Tibial nerve (tissue), 4 donors: Measurements from ENCODE around the gene CCM2L. TPM values are rescaled to one million over a fixed set of nuclear protein-coding genes. Genes with fewer than 3 reads are reported as not detected.
A peak's percentile ranks its signal among the peaks of the same experiment; 100 is the strongest.

Experiments
- DNase-seq, 2 donors: peaks; one replicate each; pipeline ENCODE4 v3.0.0-alpha.2; 2019; ENCODE audit warnings: low spot score in 2 of 2
- H3K27ac ChIP-seq, 4 donors: fragments of 200-600 bp; sonication (generic) in 3 of 4; one replicate each; pipeline ENCODE4 v1.5.1; 2017 to 2019; ENCODE audit warnings: mild to moderate bottlenecking in 1 of 4
- H3K27me3 ChIP-seq, 2 donors: fragments of 200-600 bp; sonication (generic) in 1 of 2; one replicate each; pipeline versions ENCODE4 v1.5.1 to v1.6.0; 2017 to 2019
- H3K36me3 ChIP-seq, 3 donors: fragments of 200-600 bp; sonication (generic); one replicate each; pipeline ENCODE4 v1.5.1; 2018 to 2019
- H3K4me1 ChIP-seq, 4 donors: fragments of 200-600 bp; sonication (generic) in 3 of 4; one replicate each; pipeline ENCODE4 v1.5.1; 2017 to 2019
- H3K4me3 ChIP-seq, 4 donors: fragments of 200-600 bp; sonication (generic) in 3 of 4; one replicate each; pipeline ENCODE4 v1.5.1; 2017 to 2019; ENCODE audit warnings: mild to moderate bottlenecking in 1 of 4, moderate library complexity in 1 of 4
- H3K9me3 ChIP-seq, 4 donors: fragments of 200-600 bp; sonication (generic) in 3 of 4; one replicate each; pipeline ENCODE4 v1.5.1; 2017 to 2019
- CTCF ChIP-seq, 5 experiments: fragments of 200-600 bp in 3 of 5; fragments of 450-650 bp in 2 of 5; sonication (generic) in 3 of 5; IDR thresholded peaks; one replicate each; pipeline ENCODE4 v1.5.1; 2016 to 2019; ENCODE audit warnings: antibody characterized with exemption in 5 of 5, mild to moderate bottlenecking in 3 of 5, moderate library complexity in 2 of 5
- EP300 ChIP-seq, 2 donors: sonication (generic); formaldehyde crosslinking; IDR thresholded peaks; one replicate each; pipeline ENCODE4 v1.6.1; 2017; ENCODE audit warnings: antibody characterized with exemption in 2 of 2, mild to moderate bottlenecking in 1 of 2
- POLR2A ChIP-seq, 2 donors: fragments of 450-650 bp; IDR thresholded peaks; one replicate each; pipeline ENCODE4 v1.6.1; 2017; ENCODE audit warnings: antibody characterized with exemption in 2 of 2, mild to moderate bottlenecking in 2 of 2, moderate library complexity in 2 of 2
- WGBS, 2 donors: methylation state at CpG; one replicate each; pipeline ENCODE4 v1.1.5; 2018; 5-methylcytosine and 5-hydroxymethylcytosine counted together
- total RNA-seq, 4 donors: library from RNA; depleted of rRNA; stranded (reverse); fragments of >200 nt; gene quantifications; one replicate each; pipeline ENCODE4 v1.1.0, GENCODE V29; 2016

The CCM2L gene
- total RNA-seq, 4 donors from 2014 or later, result 5.4 to 14.2 (median 13.6) TPM

- Histone ChIP-seq H3K36me3 (no peaks in the 10 kb centered on the region), H3K27me3 (peaks cover 3 to 44% of the 10 kb centered on the region in 2 donors), H3K4me3 (peak overlapping the region in 1 of 4 donors; percentile 35), H3K4me1 (peaks cover 0 to 14% (median 0%) of the 10 kb centered on the region in 4 donors), H3K27ac (no peak overlapping the region), H3K9me3 (no peaks in the 10 kb centered on the region)
- DNase-seq, result peak; percentile 27 to 57
- TF ChIP-seq POLR2A (IDR thresholded peaks at IDR 0.05) (no peak), CTCF (IDR thresholded peaks at IDR 0.05) (no peak), EP300 (IDR thresholded peaks at IDR 0.05) (peak in 1 of 2 donors; percentile 48)
- WGBS, 2 donors, result 1 to 5% methylated on average over 40 of the region's 57 CpGs
Measured at GRCh38 chr20:31968291-31969126, 41.7 kb upstream of the CCM2L start.

- Histone ChIP-seq H3K27ac (no peak overlapping the region), H3K27me3 (peaks cover 3 to 44% of the 10 kb centered on the region in 2 donors), H3K4me1 (peaks cover 0 to 16% (median 0%) of the 10 kb centered on the region in 4 donors), H3K4me3 (no peak overlapping the region), H3K36me3 (no peaks in the 10 kb centered on the region), H3K9me3 (no peaks in the 10 kb centered on the region)
- 68 to 69% methylated on average over 5 of the region's 5 CpGs for WGBS, 2 donors
- no peak for TF ChIP-seq EP300 (IDR thresholded peaks at IDR 0.05)
- no peak for TF ChIP-seq CTCF (IDR thresholded peaks at IDR 0.05)
- TF ChIP-seq POLR2A (IDR thresholded peaks at IDR 0.05), result no peak
- DNase-seq, result no peak
Measured at GRCh38 chr20:31969991-31970390, 40.2 kb upstream of the CCM2L start.

GRCh38 chr20:31972471-31973021 is 37.7 kb upstream of the CCM2L start:
- Histone ChIP-seq H3K27me3 (peaks cover 3 to 25% of the 10 kb centered on the region in 2 donors), H3K4me1 (peaks cover 0 to 17% (median 0%) of the 10 kb centered on the region in 4 donors), H3K9me3 (no peaks in the 10 kb centered on the region), H3K27ac (no peak overlapping the region), H3K36me3 (no peaks in the 10 kb centered on the region), H3K4me3 (no peak overlapping the region)
- 16 to 17% methylated on average over 4 of the region's 4 CpGs for WGBS, 2 donors
- TF ChIP-seq POLR2A (IDR thresholded peaks at IDR 0.05), result no peak
- TF ChIP-seq EP300 (IDR thresholded peaks at IDR 0.05), result no peak
- TF ChIP-seq CTCF (IDR thresholded peaks at IDR 0.05), result no peak
- DNase-seq, result no peak

GRCh38 chr20:31974296-31974695 is 35.9 kb upstream of the CCM2L start:
- H3K4me3 ChIP-seq, result no peak overlapping the region
- H3K36me3 ChIP-seq, result no peaks in the 10 kb centered on the region
- no peak for TF ChIP-seq CTCF (IDR thresholded peaks at IDR 0.05)
- TF ChIP-seq EP300 (IDR thresholded peaks at IDR 0.05), result no peak
- no peak for TF ChIP-seq POLR2A (IDR thresholded peaks at IDR 0.05)
- 77 to 81% methylated on average over 2 of the region's 2 CpGs for WGBS, 2 donors
- no peak overlapping the region for H3K27ac ChIP-seq
- H3K27me3 ChIP-seq, result peaks cover 2 to 12% of the 10 kb centered on the region in 2 donors
- no peak for DNase-seq
- H3K4me1 ChIP-seq, result peaks cover 0 to 5% (median 0%) of the 10 kb centered on the region in 4 donors
- no peaks in the 10 kb centered on the region for H3K9me3 ChIP-seq

GRCh38 chr20:31974951-31975487 is 35.2 kb upstream of the CCM2L start:
- TF ChIP-seq CTCF (IDR thresholded peaks at IDR 0.05) (no peak), POLR2A (IDR thresholded peaks at IDR 0.05) (no peak), EP300 (IDR thresholded peaks at IDR 0.05) (no peak)
- Histone ChIP-seq H3K27me3 (peaks cover 0 to 8% of the 10 kb centered on the region in 2 donors), H3K9me3 (no peaks in the 10 kb centered on the region), H3K4me3 (no peak overlapping the region), H3K4me1 (peaks cover 0 to 5% (median 0%) of the 10 kb centered on the region in 4 donors), H3K27ac (no peak overlapping the region), H3K36me3 (no peaks in the 10 kb centered on the region)
- no peak for DNase-seq
- 26 to 27% methylated on average over 10 of the region's 10 CpGs for WGBS, 2 donors
